Spleen (tissue), 7 donors: ENCODE measurements around the gene PHTF2.

Experiments
- CTCF ChIP-seq, 11 experiments: fragments of 200-600 bp in 7 of 11; fragments of 450-650 bp in 4 of 11; sonication (generic) in 4 of 11; IDR thresholded peaks in 8 of 11; conservative IDR thresholded peaks in 3 of 11; 1 replicate in 7 of 11; 2 replicates in 4 of 11; pipeline versions ENCODE4 v1.4.0 to v1.8.0; 2016 to 2021; ENCODE audit warnings: antibody characterized with exemption in 11 of 11, inconsistent platforms in 4 of 11, mild to moderate bottlenecking in 1 of 11
- POLR2A ChIP-seq, 3 donors: fragments of 450-650 bp; IDR thresholded peaks; one replicate each; pipeline ENCODE4 v1.5.1; 2017; ENCODE audit warnings: antibody characterized with exemption in 3 of 3, mild to moderate bottlenecking in 1 of 3
- donor health status: DM: no; HTN: no; CAD: no; lungs with moderate emphysema.
- donor health status: DM: no; HTN: no; CAD: no.
- donor health status: DM: no; HTN: no; CAD: no.

GRCh38 chr7:77950548-77950947, 152.0 kb downstream of the PHTF2 start:
- TF ChIP-seq POLR2A (IDR thresholded peaks at IDR 0.05) (no peak), CTCF (IDR thresholded peaks at IDR 0.05 in 8 of 11, conservative IDR thresholded peaks at IDR 0.05 in 3 of 11) (no peak)
